Neural progenitor cell (in vitro differentiated cells): ENCODE data around the gene SREBF2.

ENCODE experiments used
- CTCF ChIP-seq: fragments of 200-600 bp; sonication (generic); IDR thresholded peaks from 2 replicates; pipeline ENCODE4 v1.5.1; 2017; ENCODE audit warnings: antibody characterized with exemption, mild to moderate bottlenecking
- EZH2 ChIP-seq: fragments of 200-600 bp; sonication (generic); IDR thresholded peaks from 2 replicates; pipeline ENCODE4 v1.6.1; 2017; ENCODE audit warnings: antibody characterized with exemption, mild to moderate bottlenecking, moderate library complexity
- EZH2phosphoT487 ChIP-seq: fragments of 200-600 bp; sonication (generic); IDR thresholded peaks from 2 replicates; pipeline ENCODE4 v1.6.1; 2017; ENCODE audit warnings: antibody characterized with exemption

GRCh38 chr22:41875531-41876270 lies 42.8 kb downstream of the SREBF2 start:
- TF ChIP-seq CTCF (no peak), EZH2 (no peak), EZH2phosphoT487 (no peak)
